ENCODE data around the gene RETN.

Gene RETN

DNA sequence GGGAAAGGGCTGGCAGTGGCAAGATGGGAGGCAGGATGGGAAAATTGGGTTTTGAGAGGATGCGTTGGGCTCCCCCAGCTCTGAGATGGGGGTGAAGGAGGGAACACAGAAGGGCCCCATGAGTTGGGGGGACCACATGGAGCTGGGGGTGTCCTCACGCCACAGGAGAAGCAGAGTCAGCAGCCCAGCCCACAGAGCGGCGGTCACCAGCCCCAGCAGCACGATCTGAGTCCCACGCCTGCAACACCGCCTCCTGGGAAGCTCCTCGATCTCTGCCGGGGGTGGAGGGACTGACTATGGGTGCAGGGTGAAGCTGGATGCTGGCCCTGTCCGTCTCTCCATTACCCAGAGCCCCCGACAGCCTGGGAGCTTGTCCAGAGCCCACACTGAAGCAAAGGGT lies 29.7 kb downstream of the RETN start:
- Histone ChIP-seq H3K9ac (ENCODE audit: low read depth in 1 of 2, low read length in 2 of 2) (no peak overlapping the region), H3K27me3 (ENCODE audit: control insufficient read depth in 2 of 2, insufficient read depth in 2 of 2, low read length in 2 of 2) (no peaks in the 10 kb centered on the region), H3K4me3 (ENCODE audit: low read length in 2 of 2) (no peak overlapping the region), H3K9me3 (ENCODE audit: control insufficient read depth in 2 of 2, low read length in 2 of 2) (no peaks in the 10 kb centered on the region), H3K27ac (ENCODE audit: low read depth in 2 of 2, low read length in 2 of 2) (no peak overlapping the region), H3K4me1 (ENCODE audit: control insufficient read depth in 2 of 2, insufficient read depth in 2 of 2, low read length in 2 of 2) (no peaks in the 10 kb centered on the region), H3K36me3 (ENCODE audit: control insufficient read depth in 2 of 2, insufficient read depth in 2 of 2, low read length in 2 of 2) (no peaks in the 10 kb centered on the region)

DNA sequence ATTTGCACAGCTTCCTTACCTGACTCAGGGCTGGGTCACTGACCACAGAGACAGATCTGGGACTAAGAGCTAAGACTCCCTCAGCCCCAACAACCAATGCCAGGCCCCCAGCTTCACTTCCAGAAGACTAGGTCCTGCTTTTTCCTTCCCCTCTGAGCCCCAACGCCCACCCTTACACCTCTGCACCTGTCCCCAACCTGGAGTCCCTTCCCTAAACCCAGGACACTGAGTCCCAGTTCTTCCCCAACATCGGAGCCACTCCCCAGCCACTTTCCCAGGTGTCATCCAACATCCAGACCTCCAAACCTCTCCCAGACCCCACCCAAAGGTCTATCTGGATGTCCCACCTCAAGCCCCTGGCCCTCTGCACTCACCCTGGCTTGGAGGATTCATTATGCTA lies 30.2 kb downstream of the RETN start:
- no peak overlapping the region for H3K4me3 ChIP-seq (ENCODE audit: low read length in 2 of 2)
- H3K36me3 ChIP-seq (ENCODE audit: control insufficient read depth in 2 of 2, insufficient read depth in 2 of 2, low read length in 2 of 2), result no peaks in the 10 kb centered on the region
- H3K9me3 ChIP-seq (ENCODE audit: control insufficient read depth in 2 of 2, low read length in 2 of 2), result no peaks in the 10 kb centered on the region
- no peak overlapping the region for H3K9ac ChIP-seq (ENCODE audit: low read depth in 1 of 2, low read length in 2 of 2)
- H3K27me3 ChIP-seq (ENCODE audit: control insufficient read depth in 2 of 2, insufficient read depth in 2 of 2, low read length in 2 of 2), result no peaks in the 10 kb centered on the region
- no peaks in the 10 kb centered on the region for H3K4me1 ChIP-seq (ENCODE audit: control insufficient read depth in 2 of 2, insufficient read depth in 2 of 2, low read length in 2 of 2)
- H3K27ac ChIP-seq (ENCODE audit: low read depth in 2 of 2, low read length in 2 of 2), result no peak overlapping the region

DNA sequence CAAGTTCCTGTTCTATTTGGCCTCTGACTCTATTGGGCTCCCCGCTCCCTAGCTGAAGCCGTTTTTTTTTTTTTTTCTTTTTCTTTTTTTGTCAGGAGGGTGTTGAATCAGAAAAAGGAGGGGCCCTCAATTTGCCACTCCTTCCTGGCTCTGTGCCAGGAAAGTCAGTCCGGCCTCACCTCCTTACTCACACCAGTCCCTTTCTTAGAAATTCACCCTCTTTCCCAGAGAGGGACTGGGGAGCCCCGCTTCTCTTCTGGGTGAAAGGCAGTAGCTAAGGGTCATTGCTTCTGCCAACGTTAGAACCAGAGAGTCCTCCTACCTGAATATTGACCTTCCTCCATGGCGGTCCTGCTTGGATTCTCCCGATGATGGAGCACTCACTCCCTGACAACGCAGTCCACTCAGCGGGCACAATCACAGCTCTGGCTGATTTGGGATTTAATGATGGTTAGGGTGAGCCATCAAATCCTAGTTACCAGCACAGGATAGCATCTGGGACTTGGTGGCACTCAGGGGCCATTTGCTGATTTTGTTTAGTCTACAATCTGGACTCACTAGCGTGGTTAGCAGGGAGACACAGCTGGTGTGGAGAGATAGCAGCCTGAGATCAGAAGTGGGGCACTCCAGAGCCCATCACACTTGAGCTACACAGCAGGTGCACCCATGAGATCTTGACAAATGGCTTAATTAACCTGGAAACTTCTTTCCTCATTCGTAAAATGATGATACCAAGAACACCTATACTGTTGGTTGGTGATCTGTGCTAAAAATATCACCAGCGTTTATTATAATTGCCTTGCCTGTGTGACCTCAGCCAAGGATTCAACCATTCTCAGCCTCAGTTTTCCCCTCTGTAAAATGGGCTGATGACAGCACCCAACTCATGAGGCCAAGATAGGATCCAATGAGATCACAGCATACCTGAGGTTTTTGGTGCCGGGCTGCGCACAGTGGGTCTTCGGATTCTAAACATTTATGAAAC lies 30.9 kb downstream of the RETN start:
- H3K9ac ChIP-seq (ENCODE audit: low read depth in 1 of 2, low read length in 2 of 2), result no peak overlapping the region
- H3K4me1 ChIP-seq (ENCODE audit: control insufficient read depth in 2 of 2, insufficient read depth in 2 of 2, low read length in 2 of 2), result no peaks in the 10 kb centered on the region
- no peak overlapping the region for H3K27ac ChIP-seq (ENCODE audit: low read depth in 2 of 2, low read length in 2 of 2)
- H3K4me3 ChIP-seq (ENCODE audit: low read length in 2 of 2), result no peak overlapping the region
- no peaks in the 10 kb centered on the region for H3K36me3 ChIP-seq (ENCODE audit: control insufficient read depth in 2 of 2, insufficient read depth in 2 of 2, low read length in 2 of 2)
- H3K27me3 ChIP-seq (ENCODE audit: control insufficient read depth in 2 of 2, insufficient read depth in 2 of 2, low read length in 2 of 2), result no peaks in the 10 kb centered on the region
- H3K9me3 ChIP-seq (ENCODE audit: control insufficient read depth in 2 of 2, low read length in 2 of 2), result no peaks in the 10 kb centered on the region

DNA sequence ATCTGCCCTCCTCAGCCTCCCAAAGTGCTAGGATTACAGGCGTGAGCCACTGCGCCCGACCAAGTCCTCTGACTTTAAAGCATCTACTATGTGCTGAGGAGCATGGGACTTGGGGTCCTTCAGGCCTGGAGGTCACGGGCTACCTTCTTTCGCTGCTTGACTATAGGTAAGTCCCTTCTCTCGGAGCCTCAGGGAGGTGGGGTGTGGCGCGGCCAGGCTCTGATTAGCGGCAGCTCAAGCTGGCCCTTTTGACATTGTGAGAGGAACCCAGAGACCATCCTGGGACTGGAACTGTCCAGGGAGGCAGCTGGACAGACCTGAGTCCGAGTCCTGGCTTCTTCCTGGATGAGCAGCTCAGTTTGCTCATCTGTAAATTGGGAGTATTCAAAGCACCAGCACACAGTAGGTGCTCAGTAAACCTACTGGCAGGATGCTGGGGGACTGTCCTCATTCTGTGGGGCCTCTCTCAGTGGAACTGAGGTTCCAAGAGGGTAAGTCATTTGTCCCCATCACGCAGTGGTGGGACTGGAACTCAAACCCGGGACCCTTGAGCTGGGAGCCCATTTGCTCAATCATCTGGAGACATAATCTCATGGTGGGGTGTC lies 32.3 kb downstream of the RETN start:
- Histone ChIP-seq H3K4me3 (ENCODE audit: low read length in 2 of 2) (no peak overlapping the region), H3K27ac (ENCODE audit: low read depth in 2 of 2, low read length in 2 of 2) (no peak overlapping the region), H3K27me3 (ENCODE audit: control insufficient read depth in 2 of 2, insufficient read depth in 2 of 2, low read length in 2 of 2) (no peaks in the 10 kb centered on the region)

GRCh38 chr19:7701654-7702457 lies 33.0 kb downstream of the RETN start, which contains the start of gene FCER2:
TSS of gene FCER2 (minus strand) at chr19:7702131. CDS start at chr19:7699760, 2,371 bp downstream.
- H3K36me3 ChIP-seq (ENCODE audit: control insufficient read depth in 2 of 2, insufficient read depth in 2 of 2, low read length in 2 of 2), result no peaks in the 10 kb centered on the region
- H3K9me3 ChIP-seq (ENCODE audit: control insufficient read depth in 2 of 2, low read length in 2 of 2), result no peaks in the 10 kb centered on the region
- peak within 1 kb of the TSS in 1 of 2 donors; percentile 43 for H3K27ac ChIP-seq (ENCODE audit: low read depth in 2 of 2, low read length in 2 of 2)
- no peak within 1 kb of the TSS for H3K4me3 ChIP-seq (ENCODE audit: low read length in 2 of 2)
- no peaks in the 10 kb centered on the region for H3K27me3 ChIP-seq (ENCODE audit: control insufficient read depth in 2 of 2, insufficient read depth in 2 of 2, low read length in 2 of 2)
- no peak within 1 kb of the TSS for H3K9ac ChIP-seq (ENCODE audit: low read depth in 1 of 2, low read length in 2 of 2)
- H3K4me1 ChIP-seq (ENCODE audit: control insufficient read depth in 2 of 2, insufficient read depth in 2 of 2, low read length in 2 of 2), result peaks cover 0 to 5% of the 10 kb centered on the region in 2 donors

More for the DNA sequence above, 32.3 kb downstream of the RETN start:
- H3K4me1 ChIP-seq (ENCODE audit: control insufficient read depth in 2 of 2, insufficient read depth in 2 of 2, low read length in 2 of 2), result peaks cover 0 to 3% of the 10 kb centered on the region in 2 donors
- H3K9ac ChIP-seq (ENCODE audit: low read depth in 1 of 2, low read length in 2 of 2), result no peak overlapping the region
- H3K36me3 ChIP-seq (ENCODE audit: control insufficient read depth in 2 of 2, insufficient read depth in 2 of 2, low read length in 2 of 2), result no peaks in the 10 kb centered on the region
- H3K9me3 ChIP-seq (ENCODE audit: control insufficient read depth in 2 of 2, low read length in 2 of 2), result no peaks in the 10 kb centered on the region

- Histone ChIP-seq H3K36me3 (ENCODE audit: control insufficient read depth in 2 of 2, insufficient read depth in 2 of 2, low read length in 2 of 2) (no peaks in the 10 kb centered on the region), H3K4me3 (ENCODE audit: low read length in 2 of 2) (no peak overlapping the region), H3K9ac (ENCODE audit: low read depth in 1 of 2, low read length in 2 of 2) (no peak overlapping the region), H3K27me3 (ENCODE audit: control insufficient read depth in 2 of 2, insufficient read depth in 2 of 2, low read length in 2 of 2) (no peaks in the 10 kb centered on the region), H3K4me1 (ENCODE audit: control insufficient read depth in 2 of 2, insufficient read depth in 2 of 2, low read length in 2 of 2) (peaks cover 0 to 5% of the 10 kb centered on the region in 2 donors), H3K9me3 (ENCODE audit: control insufficient read depth in 2 of 2, low read length in 2 of 2) (no peaks in the 10 kb centered on the region), H3K27ac (ENCODE audit: low read depth in 2 of 2, low read length in 2 of 2) (no peak overlapping the region)
Observed at GRCh38 chr19:7703332-7703731, 34.5 kb downstream of the RETN start.

DNA sequence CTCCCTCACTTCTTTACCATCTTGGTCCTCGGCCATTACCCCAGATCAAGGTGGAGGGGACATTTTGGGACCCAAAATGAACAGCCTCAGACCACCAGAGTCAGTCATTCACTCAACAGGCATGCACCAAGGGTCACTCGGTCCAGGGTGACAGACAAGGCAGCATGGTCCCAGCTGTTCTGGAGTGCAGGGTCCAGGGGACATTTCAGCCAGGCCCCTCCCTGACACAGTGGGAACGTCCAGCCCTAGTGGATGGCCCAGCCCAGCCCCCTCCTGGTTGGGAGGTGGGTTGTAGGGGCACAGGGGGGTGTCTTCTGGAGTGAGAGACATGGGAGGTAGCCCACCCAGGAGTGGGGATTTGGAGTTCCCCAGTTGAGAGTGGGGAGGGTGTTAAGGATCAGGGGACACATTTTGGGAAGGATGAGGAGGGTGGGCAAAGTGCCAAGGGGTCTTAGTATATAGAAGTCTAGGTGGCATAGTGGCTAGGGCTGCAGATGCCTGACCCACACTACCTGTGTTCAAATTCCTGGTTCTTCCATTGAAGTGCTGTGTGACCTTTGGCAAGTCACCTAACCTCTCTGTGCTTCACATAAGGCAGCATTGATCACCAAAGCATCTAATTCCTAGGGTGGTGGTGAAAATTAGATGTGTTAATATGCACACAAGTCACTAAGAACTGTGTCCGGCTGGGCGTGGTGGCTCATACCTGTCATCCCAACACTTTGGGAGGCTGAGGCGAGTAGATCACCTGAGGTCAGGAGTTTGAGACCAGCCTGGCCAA lies 35.6 kb downstream of the RETN start:
- Histone ChIP-seq H3K9me3 (ENCODE audit: control insufficient read depth in 2 of 2, low read length in 2 of 2) (no peaks in the 10 kb centered on the region), H3K4me3 (ENCODE audit: low read length in 2 of 2) (no peak overlapping the region), H3K4me1 (ENCODE audit: control insufficient read depth in 2 of 2, insufficient read depth in 2 of 2, low read length in 2 of 2) (peaks cover 0 to 5% of the 10 kb centered on the region in 2 donors), H3K27ac (ENCODE audit: low read depth in 2 of 2, low read length in 2 of 2) (no peak overlapping the region), H3K9ac (ENCODE audit: low read depth in 1 of 2, low read length in 2 of 2) (no peak overlapping the region), H3K27me3 (ENCODE audit: control insufficient read depth in 2 of 2, insufficient read depth in 2 of 2, low read length in 2 of 2) (no peaks in the 10 kb centered on the region), H3K36me3 (ENCODE audit: control insufficient read depth in 2 of 2, insufficient read depth in 2 of 2, low read length in 2 of 2) (no peaks in the 10 kb centered on the region)

GRCh38 chr19:7705387-7706187 lies 36.7 kb downstream of the RETN start:
- no peak overlapping the region for H3K4me3 ChIP-seq (ENCODE audit: low read length in 2 of 2)
- peak overlapping the region; percentile 17 to 68 for H3K27ac ChIP-seq (ENCODE audit: low read depth in 2 of 2, low read length in 2 of 2)

More at GRCh38 chr19:7705387-7706187, 36.7 kb downstream of the RETN start:
- H3K27me3 ChIP-seq (ENCODE audit: control insufficient read depth in 2 of 2, insufficient read depth in 2 of 2, low read length in 2 of 2), result no peaks in the 10 kb centered on the region
- no peak overlapping the region for H3K9ac ChIP-seq (ENCODE audit: low read depth in 1 of 2, low read length in 2 of 2)
- no peaks in the 10 kb centered on the region for H3K36me3 ChIP-seq (ENCODE audit: control insufficient read depth in 2 of 2, insufficient read depth in 2 of 2, low read length in 2 of 2)
- peaks cover 0 to 5% of the 10 kb centered on the region in 2 donors for H3K4me1 ChIP-seq (ENCODE audit: control insufficient read depth in 2 of 2, insufficient read depth in 2 of 2, low read length in 2 of 2)
- no peaks in the 10 kb centered on the region for H3K9me3 ChIP-seq (ENCODE audit: control insufficient read depth in 2 of 2, low read length in 2 of 2)

All from mucosa of rectum (tissue), 2 donors.